ENCODE measurements around the gene NIT1. TPM values are rescaled to one million over a fixed set of nuclear protein-coding genes. Genes with fewer than 3 reads are reported as not detected.

The NIT1 gene
- total and polyA plus RNA-seq, 2 of the 13 experiments (the other 11 are each of a cell fraction or from before 2014, with no cell fraction given), result 22.7 to 31.0 TPM

DNA sequence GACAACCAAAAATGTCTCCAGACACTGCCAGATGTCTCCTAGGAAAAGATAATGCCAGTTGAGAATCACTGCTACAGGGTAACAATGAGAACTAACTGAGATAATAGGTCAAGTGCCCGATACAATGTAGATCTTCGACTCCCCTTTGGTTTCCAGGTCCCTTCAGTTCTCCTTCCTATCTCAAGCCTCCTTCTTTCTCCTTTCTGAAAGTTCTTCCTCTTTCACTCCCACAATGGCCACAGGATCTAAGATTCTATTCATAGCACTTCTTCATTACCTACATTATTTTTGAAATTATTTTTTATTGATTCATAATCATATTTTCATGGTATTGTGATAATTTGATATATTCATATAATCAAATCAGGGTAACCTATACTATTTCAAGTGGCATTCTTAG is 6.4 kb upstream of the NIT1 start (continued):
- TF ChIP-seq ZNF343 (CRISPR knock-in tag; IDR thresholded peaks at IDR 0.05), result no peak
- TF ChIP-seq MLLT10 (CRISPR knock-in tag; IDR thresholded peaks at IDR 0.05), result no peak
- no peak for TF ChIP-seq TEAD3 (CRISPR knock-in tag; optimal IDR thresholded peaks at IDR 0.05; ENCODE audit: borderline replicate concordance)

GRCh38 chr1:161113915-161114314 is 4.0 kb upstream of the NIT1 start:
- Histone ChIP-seq H2AFZ (ENCODE audit: low read length) (no peak overlapping the region), H3K4me1 (ENCODE audit: insufficient read depth, low read length) (peaks cover 52% of the 10 kb centered on the region), H3K9ac (ENCODE audit: insufficient read depth, low read depth, low read length) (no peak overlapping the region), H3K4me3 (replicated peaks in 1 of 3; ENCODE audit: insufficient read depth in 1 of 3, low read depth in 2 of 3, low read length in 3 of 3) (no peak overlapping the region), H3K79me2 (ENCODE audit: insufficient read depth, low read length) (peaks cover 78% of the 10 kb centered on the region), H3K4me2 (ENCODE audit: low read depth, low read length) (no peak overlapping the region), H3K9me3 (ENCODE audit: low read length) (no peaks in the 10 kb centered on the region), H3K36me3 (replicated peaks in 1 of 2; ENCODE audit: control insufficient read depth in 1 of 2, insufficient read depth in 2 of 2, low read length in 2 of 2) (peaks cover 2 to 9% of the 10 kb centered on the region in 2 experiments; a peak in 4 of 5 replicates), H3K27ac (ENCODE audit: extremely low read length, insufficient read depth, low read length) (no peak overlapping the region), H4K20me1 (ENCODE audit: insufficient read depth, low read length) (peaks cover 11% of the 10 kb centered on the region; the same call in 1 of the 2 replicates), H3K27me3 (ENCODE audit: control insufficient read depth in 1 of 2, insufficient read depth in 2 of 2, low read length in 2 of 2) (no peaks in the 10 kb centered on the region; a peak in 1 of 5 replicates)
- intact Hi-C loops (cut with micrococcal nuclease; ENCODE audit: unreplicated experiment) (no loop called here), in situ Hi-C loops (cut with HindIII; ENCODE audit: extremely low pct_ligation_motif_present, low pct_unique_long_range_greater_than_20kb) (no loop called here)
- POLR2A ChIA-PET, result no interaction called here
- FAIRE-seq (peak; percentile 30), DNase-seq (ENCODE audit: low spot score) (no peak), ATAC-seq (no peak)
- no peak for TF ChIP-seq ZFX (CRISPR knock-in tag; IDR thresholded peaks at IDR 0.05; ENCODE audit: low read depth)
- TF ChIP-seq GTF2F1 (IDR thresholded peaks at IDR 0.05; ENCODE audit: low read length), result no peak
- TF ChIP-seq ZNF430 (CRISPR knock-in tag; IDR thresholded peaks at IDR 0.05), result no peak
- no peak for TF ChIP-seq KLF12 (CRISPR knock-in tag; IDR thresholded peaks at IDR 0.05; ENCODE audit: borderline replicate concordance)
- no peak for TF ChIP-seq ATF4 (CRISPR knock-in tag; IDR thresholded peaks at IDR 0.05)
- TF ChIP-seq ZNF180 (CRISPR knock-in tag; IDR thresholded peaks at IDR 0.05; ENCODE audit: borderline replicate concordance, low read depth), result no peak
- no peak for TF ChIP-seq ZBTB39 (CRISPR knock-in tag; IDR thresholded peaks at IDR 0.05)
- TF ChIP-seq BHLHE40 (IDR thresholded peaks at IDR 0.05; ENCODE audit: low read length), result no peak
- no peak for TF ChIP-seq KLF9 (CRISPR knock-in tag; IDR thresholded peaks at IDR 0.05; ENCODE audit: low read depth)
- no peak for TF ChIP-seq KDM2A (CRISPR knock-in tag; IDR thresholded peaks at IDR 0.05; ENCODE audit: borderline replicate concordance, low read depth)
- TF ChIP-seq ZNF549 (CRISPR knock-in tag; IDR thresholded peaks at IDR 0.05), result no peak
- TF ChIP-seq ZNF367 (CRISPR knock-in tag; IDR thresholded peaks at IDR 0.05; ENCODE audit: borderline replicate concordance), result no peak
- no peak for TF ChIP-seq YEATS2 (CRISPR knock-in tag; IDR thresholded peaks at IDR 0.05; ENCODE audit: borderline replicate concordance)
- TF ChIP-seq ZBTB10 (CRISPR knock-in tag; IDR thresholded peaks at IDR 0.05; ENCODE audit: borderline replicate concordance), result no peak
- TF ChIP-seq HNF4A (CRISPR knock-in tag; IDR thresholded peaks at IDR 0.05), result no peak
- BruUV-seq (replicated peaks), result no TSS peak
- CTCF ChIA-PET (ENCODE audit: low intra/inter-chr PET ratio, low total read pairs), result no interaction called here
- 90% methylated on average over 1 of the region's 1 CpG for WGBS (ENCODE audit: low lambda C conversion rate)
